ENCODE data around the gene ZDHHC20. TPM values are rescaled to one million over a fixed set of nuclear protein-coding genes. Genes with fewer than 3 reads are reported as not detected.
A peak's percentile ranks its signal among the peaks of the same experiment; 100 is the strongest.
"Not testable (repeated sequence)": the region's sequence is repeated elsewhere in the genome, so short reads cannot be mapped to it uniquely, and the experiment has no call there.

ZDHHC20 gene
- total RNA-seq, 1 donor from 2014 or later, result 49.6 TPM

GRCh38 chr13:21420706-21421105, 38.4 kb downstream of the ZDHHC20 start:
- peak; percentile 10 for DNase-seq (ENCODE audit: low read depth)
- Histone ChIP-seq H3K27me3 (ENCODE audit: control insufficient read depth, insufficient read depth, low read length) (no peaks in the 10 kb centered on the region), H3K4me3 (ENCODE audit: low read depth, low read length) (no peak overlapping the region), H3K36me3 (ENCODE audit: control insufficient read depth, insufficient read depth, low read length) (no peaks in the 10 kb centered on the region)
- no peak for TF ChIP-seq CTCF (IDR thresholded peaks at IDR 0.05; ENCODE audit: insufficient read depth, low read length, poor library complexity, severe bottlenecking)

DNA sequence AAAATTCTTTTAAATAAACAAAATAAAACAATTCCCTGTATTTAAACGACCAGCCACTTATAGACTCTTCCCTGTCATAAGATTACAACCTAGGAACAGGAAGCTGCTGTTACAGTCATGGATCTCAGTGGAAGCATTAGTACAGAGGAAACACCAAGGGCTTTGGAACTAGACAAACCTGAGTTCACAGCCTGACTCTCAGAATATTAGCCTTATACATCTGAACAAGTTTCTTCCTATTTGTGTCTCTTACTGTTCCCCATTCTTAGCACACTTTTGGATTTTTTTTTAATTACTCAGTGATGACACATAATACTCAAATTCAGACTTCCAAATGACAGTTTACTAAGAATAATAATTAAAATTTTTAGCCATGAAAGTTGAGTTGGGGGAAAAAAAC, 46.1 kb downstream of the ZDHHC20 start:
- no peak for DNase-seq (ENCODE audit: low read depth)
- Histone ChIP-seq H3K4me3 (ENCODE audit: low read depth, low read length) (no peak overlapping the region), H3K27me3 (ENCODE audit: control insufficient read depth, insufficient read depth, low read length) (no peaks in the 10 kb centered on the region), H3K36me3 (ENCODE audit: control insufficient read depth, insufficient read depth, low read length) (peaks cover 1% of the 10 kb centered on the region)
- TF ChIP-seq CTCF (IDR thresholded peaks at IDR 0.05; ENCODE audit: insufficient read depth, low read length, poor library complexity, severe bottlenecking), result no peak

- H3K36me3 ChIP-seq (ENCODE audit: control insufficient read depth, insufficient read depth, low read length); H3K27me3 ChIP-seq (ENCODE audit: control insufficient read depth, insufficient read depth, low read length); H3K4me3 ChIP-seq (ENCODE audit: low read depth, low read length): not testable (repeated sequence)
- DNase-seq (ENCODE audit: low read depth), result peak; percentile 7
Observed at GRCh38 chr13:21410453-21410852, 48.6 kb downstream of the ZDHHC20 start.

- Histone ChIP-seq H3K36me3 (ENCODE audit: control insufficient read depth, insufficient read depth, low read length) (no peaks in the 10 kb centered on the region), H3K4me3 (ENCODE audit: low read depth, low read length) (no peak overlapping the region), H3K27me3 (ENCODE audit: control insufficient read depth, insufficient read depth, low read length) (no peaks in the 10 kb centered on the region)
- TF ChIP-seq CTCF (IDR thresholded peaks at IDR 0.05; ENCODE audit: insufficient read depth, low read length, poor library complexity, severe bottlenecking), result no peak
- no peak for DNase-seq (ENCODE audit: low read depth)
Observed at GRCh38 chr13:21405309-21405708, 53.8 kb downstream of the ZDHHC20 start.

DNA sequence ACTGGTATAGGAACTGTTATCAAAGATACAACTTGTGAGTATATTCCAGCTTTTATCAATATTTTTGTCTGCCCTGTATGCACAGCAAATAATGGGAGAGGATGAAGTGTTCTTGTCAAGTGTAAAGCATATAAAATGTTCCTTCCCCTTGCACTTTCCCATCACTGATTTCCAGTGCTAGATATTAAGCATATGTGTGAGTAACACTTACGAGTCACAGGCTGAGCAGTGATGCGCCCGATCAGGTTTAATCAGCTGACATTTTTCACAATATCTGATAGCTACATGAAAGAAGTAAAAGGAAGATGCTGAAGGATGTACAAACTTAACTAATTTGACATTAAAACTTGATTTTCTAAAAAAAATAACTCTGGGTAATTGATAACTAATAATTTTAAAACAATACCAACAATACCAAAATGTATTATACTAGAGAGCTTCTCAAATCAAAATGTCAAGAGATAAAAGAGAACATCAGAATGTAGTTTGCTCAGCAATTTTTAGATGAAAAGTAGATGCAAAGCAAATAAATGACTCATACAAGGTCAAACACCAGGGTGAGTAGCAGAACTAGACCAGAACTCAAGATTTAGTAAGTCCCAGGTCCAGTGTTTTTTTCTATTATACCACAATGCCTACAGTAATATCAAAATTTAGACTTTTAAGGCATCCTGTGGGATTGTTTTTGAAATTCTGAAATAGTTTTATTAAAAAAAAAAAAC, 56.4 kb downstream of the ZDHHC20 start:
- H3K27me3 ChIP-seq (ENCODE audit: control insufficient read depth, insufficient read depth, low read length), result no peaks in the 10 kb centered on the region
- peak; percentile 26 for DNase-seq (ENCODE audit: low read depth)
- H3K4me3 ChIP-seq (ENCODE audit: low read depth, low read length), result no peak overlapping the region
- no peaks in the 10 kb centered on the region for H3K36me3 ChIP-seq (ENCODE audit: control insufficient read depth, insufficient read depth, low read length)
- no peak for TF ChIP-seq CTCF (IDR thresholded peaks at IDR 0.05; ENCODE audit: insufficient read depth, low read length, poor library complexity, severe bottlenecking)

DNA sequence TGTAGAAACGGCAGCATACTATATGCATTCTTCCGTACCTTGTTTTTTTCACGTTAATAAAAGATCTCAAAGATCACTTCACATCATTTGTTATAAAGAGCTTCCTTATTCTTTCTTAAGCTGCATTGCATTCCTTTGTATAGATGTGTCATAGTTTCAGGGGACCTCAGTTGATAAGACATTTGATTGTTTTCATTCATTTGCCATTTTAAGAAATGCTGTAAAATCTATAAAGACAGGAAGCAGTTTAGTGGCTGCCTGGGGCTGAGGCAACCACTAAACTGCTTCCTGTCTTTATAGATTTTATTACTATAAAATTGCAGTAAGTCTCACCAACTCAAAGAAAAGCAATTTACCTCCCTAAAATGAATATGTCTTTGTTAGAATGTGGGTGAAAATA, 59.4 kb downstream of the ZDHHC20 start:
- Histone ChIP-seq H3K27me3 (ENCODE audit: control insufficient read depth, insufficient read depth, low read length) (no peaks in the 10 kb centered on the region), H3K36me3 (ENCODE audit: control insufficient read depth, insufficient read depth, low read length) (no peaks in the 10 kb centered on the region), H3K4me3 (ENCODE audit: low read depth, low read length) (no peak overlapping the region)
- DNase-seq (ENCODE audit: low read depth), result peak; percentile 9
- no peak for TF ChIP-seq CTCF (IDR thresholded peaks at IDR 0.05; ENCODE audit: insufficient read depth, low read length, poor library complexity, severe bottlenecking)

Data from kidney epithelial cell (primary cell).